ENCODE measurements around the gene NMBR.
"Not testable (repeated sequence)": the region's sequence is repeated elsewhere in the genome, so short reads cannot be mapped to it uniquely, and the experiment has no call there.

The NMBR gene

GRCh38 chr6:142058551-142059290 is 88.2 kb downstream of the NMBR start:
- DNase-seq (ENCODE audit: low read depth): no peak

- no peak for DNase-seq (ENCODE audit: low read depth)
Observed at GRCh38 chr6:142055219-142055618, 91.7 kb downstream of the NMBR start.

GRCh38 chr6:142051404-142051803 is 95.5 kb downstream of the NMBR start:
- DNase-seq (ENCODE audit: low read depth): no peak

DNA sequence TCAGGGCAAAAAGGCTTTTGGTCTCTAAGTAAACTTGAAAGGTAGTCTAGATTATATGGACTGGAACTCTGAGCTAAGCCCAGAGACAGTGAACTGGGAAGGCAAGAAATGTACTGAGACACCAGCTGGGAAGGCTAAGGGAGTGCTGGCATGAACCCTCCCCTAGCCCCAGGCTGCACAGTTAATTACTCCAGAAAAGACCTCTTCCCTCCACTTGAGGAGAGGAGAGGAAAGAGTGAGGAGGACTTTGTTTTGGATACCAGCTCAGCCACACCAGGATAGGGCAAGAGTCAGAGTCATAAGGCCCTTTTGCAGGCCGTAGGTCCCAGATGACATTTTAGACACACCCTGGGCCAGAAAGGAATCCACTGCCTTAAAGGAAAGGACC is 98.3 kb downstream of the NMBR start:
- no peak for DNase-seq (ENCODE audit: low read depth)

DNA sequence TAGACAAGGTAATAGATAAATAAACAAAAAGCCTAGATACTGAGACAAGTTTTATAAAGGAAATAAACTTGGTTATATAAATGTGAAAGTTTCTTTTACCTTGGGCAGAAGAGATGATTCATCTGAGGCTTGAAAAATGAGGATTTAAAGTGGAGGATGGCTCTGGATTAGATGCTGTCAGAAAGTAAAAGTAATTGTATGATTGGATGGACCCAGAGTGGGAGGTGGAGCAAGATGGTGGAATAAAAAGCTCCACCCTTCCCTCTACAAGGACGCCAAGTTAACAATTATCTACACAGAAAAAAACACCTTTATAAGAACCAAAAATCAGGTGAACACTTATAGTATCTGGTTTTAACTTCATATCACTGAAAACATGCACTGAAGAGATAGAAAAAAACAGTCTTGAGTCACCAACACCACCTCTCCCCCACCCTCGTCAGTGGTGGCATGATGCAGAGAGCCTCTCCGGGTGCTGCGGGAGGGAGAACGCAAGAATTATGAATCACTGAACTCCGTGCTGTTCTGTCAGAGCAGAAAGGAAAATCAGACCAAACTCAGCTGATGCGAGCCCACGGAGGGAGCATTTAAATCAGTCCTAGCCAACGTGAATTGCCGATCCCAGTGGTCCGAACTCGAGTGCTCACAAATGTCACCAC is 98.9 kb downstream of the NMBR start:
- no peak for DNase-seq (ENCODE audit: low read depth)

- DNase-seq (ENCODE audit: low read depth): no peak
Observed at GRCh38 chr6:142045380-142046278, 101.3 kb downstream of the NMBR start.

GRCh38 chr6:142035890-142036289 is 111.0 kb downstream of the NMBR start:
- DNase-seq (ENCODE audit: low read depth): no peak

GRCh38 chr6:142031035-142031434 is 115.9 kb downstream of the NMBR start:
- no peak for DNase-seq (ENCODE audit: low read depth)

- DNase-seq (ENCODE audit: low read depth): no peak
Observed at GRCh38 chr6:142030115-142030619, 116.8 kb downstream of the NMBR start.

DNA sequence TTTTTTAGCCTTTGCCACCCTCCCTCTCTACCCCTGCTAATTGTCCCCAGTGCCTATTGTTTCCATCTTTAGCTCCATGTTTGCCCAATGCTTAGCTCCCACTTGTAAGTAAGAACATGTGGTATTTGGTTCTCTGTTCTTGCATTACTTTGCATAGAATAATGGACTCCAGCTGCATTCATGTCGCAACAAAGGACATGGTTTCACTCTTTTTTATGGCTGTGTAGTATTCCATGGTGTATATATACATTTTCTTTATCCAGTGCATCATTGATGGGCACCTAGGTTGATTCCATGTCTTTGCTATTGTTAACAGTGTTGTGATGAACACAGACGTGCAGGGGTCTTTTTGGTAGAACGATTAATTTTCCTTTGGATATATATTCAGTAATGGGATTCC is 118.4 kb downstream of the NMBR start:
- no peak for DNase-seq (ENCODE audit: low read depth)

- not testable (repeated sequence) for DNase-seq (ENCODE audit: low read depth)
Observed at GRCh38 chr6:142027804-142028203, 119.1 kb downstream of the NMBR start.

GRCh38 chr6:142027074-142027473 is 119.8 kb downstream of the NMBR start:
- DNase-seq (ENCODE audit: low read depth): no peak

GRCh38 chr6:142026471-142026870 is 120.5 kb downstream of the NMBR start:
- DNase-seq (ENCODE audit: low read depth): no peak

Data from stimulated activated CD8-positive, alpha-beta memory T cell treated with anti-CD3 and anti-CD28 coated beads, Interleukin-15, amount 100 ng/mL, for 24 hours (primary cell).